ENCODE measurements around the gene HYAL2.
A peak's percentile ranks its signal among the peaks of the same experiment; 100 is the strongest.
"Not testable (repeated sequence)": the region's sequence is repeated elsewhere in the genome, so short reads cannot be mapped to it uniquely, and the experiment has no call there.

Gene HYAL2

DNA sequence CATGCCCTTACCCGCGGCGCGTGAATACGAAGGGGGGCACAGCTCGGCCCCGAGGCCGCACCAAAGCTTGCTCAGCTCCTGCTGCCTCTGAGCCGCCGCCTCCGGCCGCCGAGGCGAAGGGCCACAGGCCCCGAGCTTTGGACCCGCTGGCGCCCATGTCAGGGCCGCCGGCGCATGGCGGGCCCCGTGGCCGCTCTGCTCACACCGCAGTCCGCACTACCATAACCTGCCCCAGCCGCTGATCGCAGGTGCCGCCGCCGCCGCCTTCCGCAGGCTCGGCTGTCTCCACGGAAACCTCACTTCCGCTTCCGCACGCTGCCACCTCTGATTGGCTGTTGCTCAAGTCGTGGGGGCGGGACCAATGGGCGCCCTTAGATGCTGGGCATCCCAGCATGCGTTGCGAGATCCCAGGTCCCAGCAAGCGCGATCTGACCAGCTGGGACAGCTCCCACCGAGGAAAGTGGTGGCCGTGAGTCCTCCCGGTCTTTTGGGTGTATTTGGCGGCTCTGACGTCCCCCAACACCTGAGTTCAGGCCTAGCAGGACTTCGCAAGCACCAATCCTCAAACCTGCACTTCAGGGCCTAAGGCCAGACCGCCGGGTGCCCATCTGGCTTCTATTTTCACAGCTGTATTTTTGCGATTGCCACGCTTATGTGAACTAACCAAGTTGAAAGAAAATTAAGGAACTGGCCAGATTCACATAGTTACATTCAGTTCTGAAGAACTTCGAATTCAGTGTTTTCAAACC lies 5.6 kb upstream of the HYAL2 start, which contains the start of gene TUSC2:
Gene TUSC2 (minus strand): TSS at position 281 of the 749 bp plus-strand sequence. CDS start 124 bp downstream, at position 157.
- peak; percentile 92 for DNase-seq

GRCh38 chr3:50327129-50327528 lies 4.6 kb upstream of the HYAL2 start:
- no peak for DNase-seq

DNA sequence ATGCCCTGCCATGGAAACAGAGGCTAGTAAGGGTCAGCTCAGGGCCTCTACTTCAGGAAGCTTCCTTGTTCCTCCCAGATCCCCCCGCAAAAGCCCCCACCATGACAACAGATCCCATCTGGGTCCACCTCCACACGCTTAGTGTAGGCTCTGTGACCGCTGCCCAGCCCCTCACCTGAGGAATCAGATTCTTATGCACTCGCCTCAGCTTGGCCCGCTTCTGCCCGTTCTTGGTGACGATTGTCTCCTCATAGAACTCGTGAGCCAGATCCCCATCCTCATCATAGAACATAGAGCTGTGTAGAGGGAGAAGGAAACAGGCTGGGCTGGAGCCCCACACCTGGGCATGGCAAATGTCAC lies 3.6 kb upstream of the HYAL2 start:
- no peak for DNase-seq

- no peak for DNase-seq
These were observed 3.1 kb upstream of the HYAL2 start for GRCh38 chr3:50325497-50326181.

DNA sequence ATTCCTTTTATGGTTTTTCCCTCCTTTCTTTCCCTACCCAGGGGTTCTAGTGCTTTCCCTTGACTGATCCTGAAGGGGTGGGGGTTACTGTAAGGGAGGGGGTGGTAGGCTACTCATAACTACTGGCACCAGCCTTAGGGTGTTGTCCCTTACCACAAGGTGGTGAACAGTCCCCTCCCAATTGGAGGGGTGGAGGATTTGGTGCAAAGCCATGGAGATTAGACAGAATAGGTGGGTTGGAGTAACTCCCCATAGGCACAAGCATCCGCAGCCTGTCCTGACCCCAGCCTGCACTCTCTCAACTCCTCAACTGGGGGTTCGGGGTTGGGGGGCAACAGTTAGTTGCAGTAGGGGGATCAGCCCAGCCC lies 2.6 kb upstream of the HYAL2 start:
- DNase-seq = no peak

GRCh38 chr3:50324351-50325112 lies 2.0 kb upstream of the HYAL2 start:
- peak; percentile 22 for DNase-seq

DNA sequence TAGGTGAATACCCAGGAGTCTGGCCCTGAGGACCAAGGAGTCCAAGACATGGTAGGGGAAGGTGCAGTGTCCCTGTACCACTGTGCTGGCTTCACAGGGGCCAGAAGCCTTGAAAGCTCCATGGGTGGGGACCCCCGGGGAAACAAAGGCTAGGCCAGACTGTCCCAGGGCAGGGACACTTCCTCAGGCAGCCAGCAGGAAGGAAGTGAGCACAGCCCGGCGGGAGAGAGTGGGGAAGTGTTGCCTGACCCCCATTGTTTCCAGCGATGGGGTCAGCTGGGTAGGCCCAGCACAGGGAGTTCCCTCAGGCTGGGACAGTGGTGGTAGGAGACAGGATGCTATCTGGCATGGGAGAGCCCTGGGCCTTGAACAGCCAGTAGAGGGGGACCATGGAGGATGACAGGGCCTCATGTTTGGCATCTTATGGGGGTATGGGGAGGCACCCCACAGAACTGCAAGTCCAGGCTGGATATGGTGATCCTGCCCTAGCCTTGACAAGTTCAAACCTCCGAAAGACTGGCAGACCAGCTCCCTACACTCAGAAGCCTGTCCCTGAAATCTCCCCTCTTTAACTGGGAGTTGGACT lies 1.2 kb upstream of the HYAL2 start:
- DNase-seq = no peak

DNA sequence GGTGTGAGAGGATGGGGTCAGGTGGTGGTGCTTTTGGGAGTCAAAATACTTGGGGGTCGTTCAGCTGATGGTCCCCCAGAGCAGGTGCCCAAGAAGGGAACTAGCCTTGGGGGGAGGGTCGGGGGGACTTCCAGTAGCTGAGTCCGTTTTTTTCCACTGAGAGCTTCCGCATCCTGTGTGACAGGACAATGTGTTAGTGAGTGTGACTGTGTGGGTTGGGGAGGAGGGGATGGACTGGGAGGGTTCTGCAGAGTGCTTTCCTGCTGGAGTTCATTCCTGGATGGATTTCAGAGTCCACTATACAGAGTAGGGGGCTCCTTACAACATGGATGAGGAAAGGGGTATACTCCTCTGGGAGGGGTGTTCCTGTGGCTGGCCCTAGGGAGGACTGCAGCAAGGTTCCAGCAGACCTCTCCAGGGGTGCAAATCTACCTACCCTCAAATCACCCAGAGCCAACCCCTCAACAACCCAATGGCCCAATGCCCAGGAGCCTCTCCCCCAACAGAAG lies 601 bp upstream of the HYAL2 start:
- no peak for DNase-seq

GRCh38 chr3:50322115-50322385 lies 495 bp downstream of the HYAL2 start:
- no peak for DNase-seq

DNA sequence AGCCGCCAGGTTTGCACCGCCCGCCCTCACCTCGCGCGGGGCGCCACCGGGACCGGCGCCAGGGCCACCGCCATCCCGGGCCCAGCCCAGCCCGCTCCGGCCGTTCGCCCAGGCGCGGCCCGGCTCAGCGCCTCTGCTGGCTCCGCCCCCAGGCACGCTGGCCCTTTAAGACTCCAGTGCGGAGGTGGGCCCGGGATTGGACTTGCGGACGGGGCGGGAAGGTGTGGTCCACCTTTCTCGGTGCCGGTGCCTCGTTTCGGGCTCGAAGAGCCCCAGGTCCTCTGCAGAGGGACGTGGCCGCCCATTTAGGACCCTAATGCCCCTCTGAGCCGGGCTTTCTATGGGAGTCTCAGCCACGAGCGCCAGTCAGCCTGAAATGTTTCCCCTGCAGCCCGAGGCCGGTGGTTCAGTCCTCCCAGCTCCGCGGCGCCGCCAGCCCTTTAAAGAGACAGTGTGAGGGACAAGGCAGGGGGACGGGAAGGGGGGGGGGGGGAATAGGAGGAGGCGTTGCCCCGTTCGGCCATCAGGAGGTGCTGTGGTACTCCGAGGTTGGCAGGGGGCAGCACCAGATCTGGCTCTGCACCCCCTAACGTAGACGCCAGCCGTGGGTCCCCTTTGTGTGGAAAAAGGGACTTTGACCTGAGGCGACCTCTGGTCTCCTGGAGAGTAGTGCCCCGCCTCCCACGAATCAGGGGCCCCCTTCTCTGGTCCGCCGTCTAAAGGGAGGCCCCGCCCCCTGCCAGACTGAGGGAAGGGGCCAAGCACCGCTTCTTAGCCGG lies 1.0 kb downstream of the HYAL2 start:
- DNase-seq = peak; percentile 84

GRCh38 chr3:50320853-50321335 lies 1.7 kb downstream of the HYAL2 start:
- DNase-seq = peak; percentile 44

- DNase-seq = no peak
These were observed 2.5 kb downstream of the HYAL2 start for GRCh38 chr3:50319894-50320625.

DNA sequence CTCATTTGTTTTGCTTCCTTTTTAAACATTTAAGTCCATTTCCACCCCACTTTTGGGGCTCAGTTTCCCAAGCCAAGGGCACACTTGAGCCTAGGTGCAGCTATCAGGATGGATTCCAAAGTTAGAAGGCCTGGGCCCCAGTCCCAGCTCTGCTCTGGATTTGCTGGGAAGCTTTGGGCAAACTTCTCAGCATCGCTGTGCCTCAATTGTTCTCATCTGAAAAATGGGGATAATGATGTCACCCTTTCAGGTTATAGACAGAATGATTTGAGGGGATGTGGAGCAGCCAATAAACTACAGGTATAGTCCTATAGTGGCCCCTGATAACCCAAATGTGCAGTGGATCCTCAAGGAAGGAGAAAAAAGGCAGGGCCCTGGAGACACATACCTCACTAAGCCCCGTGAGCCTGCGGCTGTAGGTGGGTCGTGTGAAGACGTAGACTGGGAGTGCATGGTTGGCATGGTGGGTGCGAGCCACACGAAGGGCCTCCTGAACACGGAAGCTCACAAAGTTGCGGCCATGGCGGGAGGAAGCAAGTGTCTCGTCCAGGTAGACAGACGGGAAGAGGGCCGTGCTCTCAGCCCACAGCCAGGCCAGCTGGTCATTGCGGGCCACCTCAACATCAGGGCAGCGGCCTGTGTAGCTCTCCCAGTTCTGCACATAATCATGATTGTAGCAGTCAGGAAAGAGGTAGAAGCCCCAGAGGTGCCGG lies 3.2 kb downstream of the HYAL2 start:
- no peak for DNase-seq

DNA sequence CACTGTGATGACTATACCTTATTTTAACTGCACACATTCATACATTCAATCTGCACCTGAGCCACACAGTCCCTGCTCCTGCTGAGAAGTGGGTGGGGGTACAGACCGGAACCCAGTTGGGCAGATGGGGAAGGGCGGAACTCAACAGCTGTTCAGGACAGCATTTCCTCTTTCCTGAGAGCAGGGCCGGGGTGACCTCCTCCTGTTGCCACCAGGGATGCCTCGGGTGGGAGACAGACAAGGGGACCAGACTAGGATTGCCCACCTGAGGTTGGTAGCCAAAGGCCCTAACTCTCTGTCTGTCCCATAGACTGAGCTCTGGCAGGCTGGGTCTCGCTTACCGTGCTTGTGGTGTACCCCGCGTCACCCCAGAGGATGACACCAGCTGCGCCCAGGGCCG lies 3.9 kb downstream of the HYAL2 start:
- no peak for DNase-seq

GRCh38 chr3:50318163-50318562 lies 4.4 kb downstream of the HYAL2 start:
- DNase-seq = no peak

DNA sequence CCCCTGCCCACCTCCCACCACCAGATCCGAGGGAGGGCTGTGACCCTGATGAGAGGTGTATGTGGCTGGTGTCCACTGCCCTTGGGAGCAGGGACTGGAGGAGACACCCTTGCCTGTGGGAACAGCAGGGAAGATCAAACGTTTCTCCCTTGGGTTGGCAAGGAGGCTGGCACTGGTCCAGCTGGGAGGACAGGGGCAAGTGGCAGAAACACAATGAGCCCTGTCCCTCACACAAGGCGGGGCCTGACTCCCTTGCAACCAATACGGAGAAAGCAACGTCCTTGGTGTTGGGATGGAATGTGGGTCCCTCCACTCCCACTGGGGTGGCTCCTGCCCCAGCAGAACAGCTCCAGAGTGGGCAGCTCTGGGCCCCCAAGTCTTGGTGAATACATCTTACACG lies 5.2 kb downstream of the HYAL2 start:
- no peak for DNase-seq

DNA sequence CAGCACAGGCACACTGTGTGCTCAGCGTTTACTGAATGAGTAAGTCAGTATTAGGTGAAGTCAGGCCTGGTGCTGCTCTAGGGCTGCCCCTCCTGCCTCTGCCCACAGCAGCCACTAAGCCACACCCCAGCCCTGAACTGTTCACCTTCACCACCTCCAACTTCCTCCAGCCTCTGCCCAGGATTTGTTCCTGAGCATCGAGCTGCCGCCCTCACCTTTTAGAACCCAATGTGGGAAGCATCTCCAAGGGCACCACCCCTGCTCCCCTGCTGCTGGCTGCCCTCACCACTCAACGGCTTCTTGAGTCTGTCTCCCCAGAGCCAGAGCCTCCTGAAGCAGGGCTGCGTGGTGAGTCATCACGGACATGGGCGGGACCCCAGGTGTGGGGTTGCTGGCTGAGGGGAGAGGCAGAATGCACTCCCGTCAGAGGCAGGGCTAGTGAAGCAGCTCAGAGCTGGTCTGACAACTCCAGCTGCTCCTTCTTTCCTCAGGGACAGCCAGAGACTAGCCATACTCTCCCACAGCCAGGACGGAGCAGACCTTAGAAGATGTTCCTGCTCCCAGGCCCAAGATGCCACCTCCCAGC lies 5.8 kb downstream of the HYAL2 start:
- DNase-seq = no peak

GRCh38 chr3:50314816-50315215 lies 7.7 kb downstream of the HYAL2 start:
- no peak for DNase-seq

GRCh38 chr3:50314342-50314741 lies 8.2 kb downstream of the HYAL2 start:
- DNase-seq = no peak

GRCh38 chr3:50312041-50312440 lies 10.5 kb downstream of the HYAL2 start:
- DNase-seq = not testable (repeated sequence)

- no peak for DNase-seq
These were observed 17.9 kb downstream of the HYAL2 start for GRCh38 chr3:50304601-50305000.

All from NCI-H526 treated with DMSO at 0.1 percent for 48 hours (cell line).